Subcutaneous abdominal adipose tissue (tissue), 5 donors: Measurements from ENCODE around the gene MACO1.
A peak's percentile ranks its signal among the peaks of the same experiment; 100 is the strongest.
"Not testable (repeated sequence)": the region's sequence is repeated elsewhere in the genome, so short reads cannot be mapped to it uniquely, and the experiment has no call there.

Experiments used
- H3K27ac ChIP-seq: one replicate; pipeline ENCODE4 v1.7.0; 2013; ENCODE audit warnings: low read depth, mild to moderate bottlenecking, inconsistent platforms, low read length, moderate library complexity
- H3K27me3 ChIP-seq, 5 donors: one replicate each; pipeline ENCODE4 v1.7.0; 2013; ENCODE audit warnings: low read length in 5 of 5, inconsistent platforms in 1 of 5; ENCODE audit not compliant: control insufficient read depth in 5 of 5, insufficient read depth in 4 of 5
- H3K36me3 ChIP-seq, 5 donors: one replicate each; pipeline ENCODE4 v1.7.0; 2013; ENCODE audit warnings: low read length in 5 of 5; ENCODE audit not compliant: control insufficient read depth in 5 of 5, insufficient read depth in 5 of 5
- H3K4me1 ChIP-seq, 5 donors: one replicate each; pipeline ENCODE4 v1.7.0; 2013; ENCODE audit warnings: low read length in 5 of 5, mild to moderate bottlenecking in 3 of 5, moderate library complexity in 1 of 5; ENCODE audit not compliant: control insufficient read depth in 5 of 5, insufficient read depth in 5 of 5
- H3K4me3 ChIP-seq, 5 donors: one replicate each; pipeline ENCODE4 v1.7.0; 2013; ENCODE audit warnings: low read length in 5 of 5, low read depth in 1 of 5
- H3K9ac ChIP-seq, 5 donors: one replicate each; pipeline ENCODE4 v1.7.0; 2013; ENCODE audit warnings: low read length in 5 of 5, mild to moderate bottlenecking in 4 of 5, moderate library complexity in 3 of 5
- H3K9me3 ChIP-seq, 5 donors: one replicate each; pipeline ENCODE4 v1.7.0; 2013; ENCODE audit warnings: low read length in 5 of 5; ENCODE audit not compliant: control insufficient read depth in 5 of 5
- donor health status: healthy.
- donor health status: healthy.
- donor health status: healthy.
- donor health status: healthy.
- donor health status: healthy.

The MACO1 gene

DNA sequence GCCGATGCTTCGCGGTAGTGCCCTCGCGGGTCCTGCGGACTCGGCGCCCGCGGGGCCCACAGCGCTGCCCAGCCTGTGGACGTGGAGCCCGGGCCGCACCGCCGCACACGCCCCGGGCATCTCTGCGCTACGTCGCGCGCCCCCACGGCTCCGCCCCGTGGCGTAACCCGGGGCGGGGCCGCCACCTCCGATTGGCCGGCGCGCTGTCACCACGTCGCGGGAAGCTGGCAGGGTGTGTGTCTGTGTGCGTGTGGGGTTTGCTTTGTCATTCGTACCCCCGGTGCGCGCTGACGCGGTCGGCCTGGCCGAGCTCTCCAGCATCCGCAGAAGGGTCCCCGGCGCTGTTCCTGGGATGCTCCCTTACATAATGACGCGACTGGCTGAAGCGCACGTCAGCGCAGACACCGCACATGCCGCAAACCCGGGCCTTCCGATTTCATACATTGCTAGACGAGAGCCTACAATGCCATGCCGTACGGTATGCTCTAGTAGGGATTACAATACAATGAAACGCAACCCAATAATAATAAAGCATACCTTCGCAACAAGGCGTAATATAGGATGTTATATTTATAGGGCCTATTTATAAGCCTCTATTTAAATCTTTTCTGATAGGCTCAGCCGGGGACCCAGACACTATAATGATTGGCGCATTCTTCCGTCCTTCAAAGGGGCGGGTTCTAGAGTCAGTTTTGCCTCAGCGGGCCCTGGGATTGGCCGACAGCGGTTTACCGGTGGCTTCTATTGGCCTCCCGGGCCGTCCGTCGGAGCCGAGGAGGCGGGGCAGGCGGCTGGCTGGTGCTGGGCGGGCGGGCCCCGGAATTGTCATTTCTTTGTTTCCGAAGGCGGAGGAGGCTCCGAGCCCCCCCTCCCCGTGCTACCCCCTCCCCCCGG is at the start of gene MACO1:
Gene MACO1 (plus strand): TSS at position 825 of the 894 bp plus-strand sequence. CDS start 202 bp downstream, outside the sequence.
- peak within 1 kb of the TSS; percentile 68 to 89 (median 87) for H3K9ac ChIP-seq
- no peaks in the 10 kb centered on the region for H3K36me3 ChIP-seq
- H3K4me1 ChIP-seq, result peaks cover 3 to 43% (median 39%) of the 10 kb centered on the region in 5 donors
- H3K27ac ChIP-seq, result peak within 1 kb of the TSS; percentile 98
- no peaks in the 10 kb centered on the region for H3K9me3 ChIP-seq
- peak within 1 kb of the TSS; percentile 71 to 90 (median 86) for H3K4me3 ChIP-seq
- no peaks in the 10 kb centered on the region for H3K27me3 ChIP-seq

- H3K27ac ChIP-seq, H3K36me3 ChIP-seq, H3K9ac ChIP-seq: not testable (repeated sequence)
Observed at GRCh38 chr1:25382543-25382942, 48.2 kb upstream of the MACO1 start.

GRCh38 chr1:25383090-25383489 is 47.6 kb upstream of the MACO1 start:
- H3K9me3 ChIP-seq, H3K4me1 ChIP-seq, H3K9ac ChIP-seq, H3K4me3 ChIP-seq, H3K27ac ChIP-seq, H3K36me3 ChIP-seq, H3K27me3 ChIP-seq: not testable (repeated sequence)

More at GRCh38 chr1:25382543-25382942, 48.2 kb upstream of the MACO1 start:
- not testable (repeated sequence) for H3K27me3 ChIP-seq, H3K4me3 ChIP-seq, H3K4me1 ChIP-seq, H3K9me3 ChIP-seq

DNA sequence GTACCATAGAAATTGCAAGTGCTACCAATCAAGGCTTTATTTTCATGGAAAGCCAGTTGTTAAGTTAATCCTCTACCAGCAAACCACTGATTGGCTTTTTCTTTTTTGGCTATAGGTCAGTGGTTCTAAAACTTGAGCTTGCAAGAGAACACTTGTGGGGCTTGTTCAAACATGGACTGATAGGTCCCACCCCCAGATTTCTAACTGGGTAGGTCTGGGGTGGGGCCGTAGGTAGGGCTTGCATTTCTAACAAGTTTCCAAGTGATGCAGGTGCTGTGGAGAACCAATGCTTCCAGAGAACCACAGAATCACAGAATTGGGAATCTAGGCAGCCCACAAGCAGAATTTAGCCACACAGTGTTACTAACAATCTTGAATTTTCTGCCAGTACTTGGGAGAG is 46.8 kb upstream of the MACO1 start:
- not testable (repeated sequence) for H3K9ac ChIP-seq, H3K27me3 ChIP-seq, H3K36me3 ChIP-seq, H3K4me3 ChIP-seq, H3K27ac ChIP-seq, H3K9me3 ChIP-seq, H3K4me1 ChIP-seq

DNA sequence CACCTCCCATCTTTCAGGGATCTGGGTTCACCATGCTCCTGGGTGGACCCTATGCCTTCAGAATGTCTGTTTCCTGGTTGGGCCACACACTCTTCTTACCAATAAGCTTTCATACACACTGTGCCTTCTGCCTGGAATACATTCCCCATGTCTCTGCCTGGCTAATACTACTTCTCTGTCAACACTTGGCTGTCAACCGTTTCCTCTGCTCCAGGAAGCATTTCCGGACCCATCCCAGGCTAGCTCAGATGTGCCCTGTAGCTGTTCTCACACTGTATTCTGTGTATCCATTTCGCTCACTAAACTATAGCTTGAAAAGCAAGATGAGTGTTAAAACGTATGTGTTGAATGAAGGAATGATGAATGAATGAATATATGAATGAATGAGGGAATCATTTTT is 43.6 kb upstream of the MACO1 start:
- H3K27ac ChIP-seq, H3K4me3 ChIP-seq, H3K9ac ChIP-seq, H3K27me3 ChIP-seq, H3K9me3 ChIP-seq, H3K36me3 ChIP-seq, H3K4me1 ChIP-seq: not testable (repeated sequence)

GRCh38 chr1:25388691-25389090 is 42.0 kb upstream of the MACO1 start:
- not testable (repeated sequence) for H3K36me3 ChIP-seq, H3K27me3 ChIP-seq, H3K27ac ChIP-seq, H3K9me3 ChIP-seq, H3K4me3 ChIP-seq, H3K4me1 ChIP-seq, H3K9ac ChIP-seq

DNA sequence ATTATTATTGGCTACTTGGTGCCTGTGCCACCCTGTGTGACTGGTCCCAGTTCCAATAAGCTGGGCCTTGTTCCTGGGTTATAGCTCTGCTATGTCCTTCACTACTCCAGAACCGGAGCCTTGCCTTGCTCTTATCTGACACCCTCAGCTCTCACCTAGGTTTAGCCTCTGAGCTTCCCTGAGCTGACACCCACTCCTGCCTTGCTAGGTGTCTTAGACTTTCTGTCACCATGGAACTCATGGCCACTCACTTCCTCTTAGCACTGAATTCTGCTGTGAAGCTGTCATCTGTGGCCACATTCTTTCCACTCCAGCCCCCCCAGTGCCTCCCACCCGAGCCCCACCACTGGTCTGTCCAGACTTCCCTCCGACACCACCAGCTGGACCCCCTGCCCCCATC is 41.0 kb upstream of the MACO1 start:
- H3K9me3 ChIP-seq, H3K4me3 ChIP-seq, H3K27me3 ChIP-seq, H3K36me3 ChIP-seq, H3K9ac ChIP-seq, H3K27ac ChIP-seq, H3K4me1 ChIP-seq: not testable (repeated sequence)

DNA sequence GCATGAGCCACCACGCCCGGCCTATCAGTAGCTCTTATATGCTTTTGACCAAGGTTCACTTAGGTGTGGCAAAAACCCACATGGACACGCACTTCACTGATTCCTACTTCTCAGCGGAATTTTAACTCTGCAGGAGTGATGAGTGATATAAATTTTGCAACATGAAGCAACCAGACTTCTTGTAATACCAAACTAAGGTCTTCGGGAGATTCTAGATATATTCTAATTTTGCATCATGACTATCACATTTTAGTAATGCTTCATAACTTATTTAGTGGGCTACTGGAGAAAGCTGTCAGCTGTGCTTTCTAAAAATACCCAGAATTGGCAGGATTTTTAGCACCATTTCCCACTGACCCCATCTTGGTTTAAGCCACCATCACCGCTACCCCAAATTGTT is 37.9 kb upstream of the MACO1 start:
- H3K36me3 ChIP-seq, result no peaks in the 10 kb centered on the region
- H3K27ac ChIP-seq, result no peak overlapping the region
- H3K4me3 ChIP-seq, result no peak overlapping the region
- no peaks in the 10 kb centered on the region for H3K27me3 ChIP-seq
- H3K9me3 ChIP-seq, result no peaks in the 10 kb centered on the region
- H3K9ac ChIP-seq, result no peak overlapping the region
- H3K4me1 ChIP-seq, result no peaks in the 10 kb centered on the region

DNA sequence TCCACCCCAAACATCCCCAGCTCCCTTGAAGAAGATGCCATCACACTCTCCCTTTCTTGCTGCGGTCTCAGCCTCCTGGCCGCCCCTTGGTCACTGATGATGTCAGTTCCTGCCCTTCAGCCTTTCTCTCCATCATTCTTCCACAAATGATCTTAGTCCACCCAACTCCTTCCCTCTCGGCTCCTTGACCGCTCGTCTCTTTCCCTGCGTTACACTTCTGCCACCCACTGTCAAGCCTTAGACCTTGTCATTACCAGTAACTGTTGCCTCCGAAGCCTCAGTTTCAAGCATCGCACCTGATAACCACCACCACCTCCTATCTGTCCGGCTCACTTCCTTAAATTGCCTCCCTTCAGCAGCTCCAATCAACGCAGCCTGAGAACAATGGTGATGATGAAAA is 33.1 kb upstream of the MACO1 start:
- not testable (repeated sequence) for H3K9me3 ChIP-seq, H3K27ac ChIP-seq, H3K9ac ChIP-seq, H3K4me1 ChIP-seq, H3K4me3 ChIP-seq, H3K27me3 ChIP-seq, H3K36me3 ChIP-seq

- not testable (repeated sequence) for H3K27ac ChIP-seq, H3K4me1 ChIP-seq, H3K9ac ChIP-seq, H3K9me3 ChIP-seq, H3K27me3 ChIP-seq, H3K36me3 ChIP-seq, H3K4me3 ChIP-seq
Observed at GRCh38 chr1:25398079-25398478, 32.6 kb upstream of the MACO1 start.
